ENCODE data around the gene MAN2A2. TPM values are rescaled to one million over a fixed set of nuclear protein-coding genes. Genes with fewer than 3 reads are reported as not detected.
A peak's percentile ranks its signal among the peaks of the same experiment; 100 is the strongest.

The MAN2A2 gene
- total RNA-seq, 4 donors from 2014 or later, result 51.3 to 91.9 (median 62.2) TPM

DNA sequence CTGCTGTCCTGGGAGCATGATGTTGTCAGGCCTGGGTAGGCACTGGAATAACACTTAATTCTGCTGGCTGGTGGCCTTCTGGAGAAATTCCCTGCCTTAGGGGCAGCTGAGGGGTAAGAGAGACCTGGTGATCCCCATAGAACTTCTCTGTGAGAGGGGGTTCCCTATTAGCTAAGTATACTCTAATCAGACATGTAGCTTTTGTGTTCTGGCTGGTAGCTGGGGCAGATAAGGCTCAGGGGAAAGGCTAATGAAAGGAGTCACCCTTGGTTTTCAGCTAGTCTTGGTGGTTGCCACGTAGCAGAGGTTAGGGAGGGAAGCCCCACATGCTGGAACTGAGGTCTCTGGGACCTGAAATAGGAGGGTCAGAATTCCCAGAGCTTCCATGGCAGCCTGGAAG lies 30.2 kb downstream of the MAN2A2 start:
- Histone ChIP-seq H3K9me3 (no peaks in the 10 kb centered on the region), H3K27me3 (no peaks in the 10 kb centered on the region), H3K4me1 (peaks cover 72% of the 10 kb centered on the region), H3K27ac (no peak overlapping the region), H3K36me3 (peaks cover 5% of the 10 kb centered on the region), H3K4me3 (no peak overlapping the region)
- WGBS, result 79% methylated on average over 1 of the region's 1 CpG
- no peak for DNase-seq (ENCODE audit: low spot score in 2 of 2)
- TF ChIP-seq EP300 (IDR thresholded peaks at IDR 0.05) (no peak), POLR2A (IDR thresholded peaks at IDR 0.05) (no peak), CTCF (IDR thresholded peaks at IDR 0.05) (no peak), POLR2AphosphoS5 (IDR thresholded peaks at IDR 0.05) (no peak)

DNA sequence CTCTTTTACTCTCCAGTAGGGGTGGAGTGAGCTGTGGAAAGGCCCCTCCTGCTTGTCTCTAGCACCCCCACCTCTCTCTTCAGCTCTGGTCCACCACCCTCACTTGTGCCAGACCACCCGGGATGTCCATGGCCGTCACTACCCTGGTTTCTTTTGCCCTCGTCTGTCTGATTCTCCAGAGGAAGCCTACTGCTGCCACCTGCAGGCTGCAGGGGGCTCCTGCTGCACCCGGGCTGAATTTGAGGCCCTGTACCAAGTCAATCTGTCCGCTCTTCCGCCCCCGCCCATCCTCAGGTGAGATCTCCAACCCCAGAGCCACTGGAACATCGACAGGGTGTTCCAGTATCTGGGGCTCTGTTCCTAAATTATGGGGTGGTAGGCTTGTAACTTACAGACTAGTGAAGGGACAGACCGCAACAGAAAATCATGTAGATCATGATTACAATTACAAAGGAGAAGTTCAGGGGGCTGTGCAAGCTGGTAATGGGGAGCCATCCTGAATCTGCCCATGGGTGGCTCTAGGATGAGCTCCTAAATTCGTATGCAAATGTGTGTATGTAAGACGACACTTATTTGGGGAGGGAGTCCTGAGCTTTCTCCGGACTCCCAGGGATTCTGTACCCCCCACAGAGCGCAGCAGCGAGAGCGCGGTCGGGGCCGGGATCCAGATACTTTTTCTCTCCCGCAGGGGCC lies 31.3 kb downstream of the MAN2A2 start:
- no peaks in the 10 kb centered on the region for H3K27me3 ChIP-seq
- H3K36me3 ChIP-seq, result peaks cover 12% of the 10 kb centered on the region
- peak overlapping the region; percentile 86 for H3K27ac ChIP-seq
- WGBS, result under 1% methylated on average over 15 of the region's 19 CpGs
- peak in 1 of 2 donors; percentile 90 for DNase-seq (ENCODE audit: low spot score in 2 of 2)
- no peaks in the 10 kb centered on the region for H3K9me3 ChIP-seq
- H3K4me3 ChIP-seq, result peak overlapping the region; percentile 85
- TF ChIP-seq CTCF (IDR thresholded peaks at IDR 0.05) (peak; percentile 80 to 95), EP300 (IDR thresholded peaks at IDR 0.05) (no peak), POLR2AphosphoS5 (IDR thresholded peaks at IDR 0.05) (no peak), POLR2A (IDR thresholded peaks at IDR 0.05) (no peak)
- peaks cover 67% of the 10 kb centered on the region for H3K4me1 ChIP-seq

DNA sequence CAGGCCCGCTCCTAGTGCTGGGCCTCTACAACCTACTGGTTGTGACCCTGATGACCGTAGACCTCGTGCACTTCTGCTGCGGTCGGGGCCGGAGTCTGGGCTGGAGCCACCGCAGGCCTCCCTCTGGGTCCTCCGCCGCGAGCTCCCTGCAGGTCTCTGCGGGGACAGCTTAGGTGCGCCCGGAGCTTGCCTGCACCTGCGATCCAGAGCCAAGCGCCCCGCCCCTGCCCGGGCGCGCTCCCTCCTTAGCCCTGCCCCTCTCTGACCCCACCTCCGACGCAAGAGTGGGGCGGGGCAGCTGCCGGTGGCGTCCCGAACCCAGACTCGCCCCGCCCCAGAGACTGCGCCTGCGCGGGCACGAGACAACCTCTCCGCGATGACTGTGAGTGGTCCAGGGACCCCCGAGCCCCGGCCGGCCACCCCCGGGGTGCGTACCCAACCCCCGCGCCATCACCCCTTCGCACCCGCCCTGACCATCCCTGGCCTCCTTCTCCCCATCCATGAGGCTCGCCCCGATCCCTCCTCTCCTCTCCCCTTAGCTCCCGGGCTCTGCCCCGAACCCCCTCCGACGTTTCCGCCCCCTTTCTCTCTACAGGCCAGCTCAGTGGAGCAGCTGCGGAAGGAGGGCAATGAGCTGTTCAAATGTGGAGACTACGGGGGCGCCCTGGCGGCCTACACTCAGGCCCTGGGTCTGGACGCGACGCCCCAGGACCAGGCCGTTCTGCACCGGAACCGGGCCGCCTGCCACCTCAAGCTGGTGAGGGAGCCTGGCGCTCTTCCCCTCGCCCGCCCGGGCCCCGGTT lies 32.0 kb downstream of the MAN2A2 start, which contains the start of gene UNC45A:
TSS of gene UNC45A (plus strand) at position 337 of the 803 bp plus-strand sequence. CDS start at position 377, 40 bp downstream.
- peak; percentile 93 for DNase-seq (ENCODE audit: low spot score in 2 of 2)
- Histone ChIP-seq H3K36me3 (peaks cover 20% of the 10 kb centered on the region), H3K27me3 (no peaks in the 10 kb centered on the region), H3K4me1 (peaks cover 61% of the 10 kb centered on the region), H3K9me3 (no peaks in the 10 kb centered on the region), H3K4me3 (peak within 1 kb of the TSS; percentile 85), H3K27ac (peak within 1 kb of the TSS; percentile 86)
- WGBS, result 0% methylated on average over 13 of the region's 65 CpGs
- TF ChIP-seq POLR2AphosphoS5 (IDR thresholded peaks at IDR 0.05) (no peak), POLR2A (IDR thresholded peaks at IDR 0.05) (peak in 1 of 2 donors; percentile 16)

GRCh38 chr15:90936823-90937222 lies 33.7 kb downstream of the MAN2A2 start:
- no peak overlapping the region for H3K27ac ChIP-seq
- DNase-seq (ENCODE audit: low spot score in 2 of 2), result no peak
- peaks cover 45% of the 10 kb centered on the region for H3K4me1 ChIP-seq
- no peaks in the 10 kb centered on the region for H3K9me3 ChIP-seq
- no peaks in the 10 kb centered on the region for H3K27me3 ChIP-seq
- TF ChIP-seq POLR2AphosphoS5 (IDR thresholded peaks at IDR 0.05) (no peak), EP300 (IDR thresholded peaks at IDR 0.05) (no peak), CTCF (IDR thresholded peaks at IDR 0.05) (no peak), POLR2A (IDR thresholded peaks at IDR 0.05) (no peak)
- 77% methylated on average over 1 of the region's 1 CpG for WGBS
- peaks cover 37% of the 10 kb centered on the region for H3K36me3 ChIP-seq
- no peak overlapping the region for H3K4me3 ChIP-seq

- no peak for TF ChIP-seq CTCF (IDR thresholded peaks at IDR 0.05)
- no peak for TF ChIP-seq POLR2A (IDR thresholded peaks at IDR 0.05)
- TF ChIP-seq POLR2AphosphoS5 (IDR thresholded peaks at IDR 0.05), result no peak
- TF ChIP-seq EP300 (IDR thresholded peaks at IDR 0.05), result no peak
These were observed 35.2 kb downstream of the MAN2A2 start for GRCh38 chr15:90938261-90938660.

More at GRCh38 chr15:90938261-90938660, 35.2 kb downstream of the MAN2A2 start:
- DNase-seq (ENCODE audit: low spot score in 2 of 2), result no peak
- Histone ChIP-seq H3K4me3 (no peak overlapping the region), H3K36me3 (peaks cover 51% of the 10 kb centered on the region), H3K4me1 (peaks cover 36% of the 10 kb centered on the region), H3K27ac (no peak overlapping the region), H3K27me3 (no peaks in the 10 kb centered on the region), H3K9me3 (no peaks in the 10 kb centered on the region)
- WGBS, result 90% methylated on average over 5 of the region's 5 CpGs
